ENCODE data around the gene PRRT3. TPM values are rescaled to one million over a fixed set of nuclear protein-coding genes. Genes with fewer than 3 reads are reported as not detected.

The PRRT3 gene
- total and polyA plus RNA-seq, 2 donors (not counting 3 experiments of a cell fraction or from before 2014, with no cell fraction given) = 1.5 TPM

- FAIRE-seq (no peak), DNase-seq (ENCODE audit: low read depth, low spot score) (no peak)
- ChIA-PET POLR2A (no interaction called here), CTCF (interaction anchor here (1.2 to 1.5 kb wide), 4 partner anchors 8 to 20 kb away, joined by 3 to 5 read pairs (median 4); partner anchors contain the start of gene IL17RE)
- intact Hi-C loops (cut with micrococcal nuclease) = no loop called here
- no peak overlapping the region for H3K27ac ChIP-seq (ENCODE audit: insufficient read depth, low read depth, low read length)
- H3K9me1 ChIP-seq (replicated peaks; ENCODE audit: control insufficient read depth, extremely low read depth, insufficient read depth, low read length) = no peaks in the 10 kb centered on the region
- H3K4me3 ChIP-seq (replicated peaks in 1 of 3; ENCODE audit: insufficient read depth in 1 of 3, low read depth in 1 of 3, low read length in 3 of 3) = no peak overlapping the region
- H3K9ac ChIP-seq (replicated peaks; ENCODE audit: extremely low read depth, insufficient read depth, low read length) = no peak overlapping the region
- no peak for TF ChIP-seq POLR2A (IDR thresholded peaks at IDR 0.05; ENCODE audit: low read depth, low read length)
- TF ChIP-seq FOS (IDR thresholded peaks at IDR 0.05; ENCODE audit: borderline replicate concordance, insufficient read depth, low read length) = no peak
- no peak for TF ChIP-seq POLR2AphosphoS5 (IDR thresholded peaks at IDR 0.05; ENCODE audit: insufficient read depth, low read depth, low read length)
- TF ChIP-seq MAX (IDR thresholded peaks at IDR 0.05; ENCODE audit: insufficient read depth, insufficient read length) = no peak
- TF ChIP-seq CTCF (IDR thresholded peaks at IDR 0.05; ENCODE audit: extremely low read depth in 1 of 2, insufficient read depth in 1 of 2, low read depth in 1 of 2, low read length in 2 of 2) = no peak
- TF ChIP-seq EZH2 (IDR thresholded peaks at IDR 0.05; ENCODE audit: borderline replicate concordance, low read depth, low read length, severe bottlenecking) = no peak
- no peak for TF ChIP-seq GATA2 (IDR thresholded peaks at IDR 0.05; ENCODE audit: insufficient read depth, insufficient read length, low read depth, low read length)
- no peak for TF ChIP-seq MYC (IDR thresholded peaks at IDR 0.05; ENCODE audit: low read depth, low read length)
- no peak for TF ChIP-seq JUN (IDR thresholded peaks at IDR 0.05; ENCODE audit: borderline replicate concordance, insufficient read depth, insufficient read length, low read depth)
- H3K79me2 ChIP-seq (ENCODE audit: control insufficient read depth, insufficient read depth, low read length) = no peaks in the 10 kb centered on the region
- no peaks in the 10 kb centered on the region for H3K27me3 ChIP-seq (ENCODE audit: control insufficient read depth in 2 of 2, insufficient read depth in 2 of 2, low read length in 2 of 2)
- dilution Hi-C loops (cut with MboI; ENCODE audit: extremely low pct_ligation_motif_present, low sequenced_read_pairs) = no loop called here
- no peak overlapping the region for H2AFZ ChIP-seq (ENCODE audit: low read depth, low read length)
- no peak overlapping the region for H3K4me2 ChIP-seq (ENCODE audit: insufficient read depth, low read length)
- BruUV-seq (replicated peaks) = no TSS peak
- no peaks in the 10 kb centered on the region for H4K20me1 ChIP-seq (replicated peaks; ENCODE audit: control insufficient read depth, extremely low read depth, insufficient read depth, low read length)
- H3K9me3 ChIP-seq (replicated peaks; ENCODE audit: control insufficient read depth, insufficient read depth, low read length) = no peaks in the 10 kb centered on the region
- H3K36me3 ChIP-seq (ENCODE audit: control insufficient read depth in 2 of 2, extremely low read depth in 1 of 2, insufficient read depth in 2 of 2, low read length in 2 of 2) = no peaks in the 10 kb centered on the region
- H3K4me1 ChIP-seq (ENCODE audit: control insufficient read depth, extremely low read depth, insufficient read depth, low read length) = peaks cover 13% of the 10 kb centered on the region
Observed at GRCh38 chr3:9912294-9912935, 39.8 kb downstream of the PRRT3 start.
